Middle frontal gyrus (tissue), 1 donor: ENCODE results near the gene ABCB8.
"Not testable (repeated sequence)": the region's sequence is repeated elsewhere in the genome, so short reads cannot be mapped to it uniquely, and the experiment has no call there.

Experiments used
- DNase-seq: peaks from one replicate; pipeline ENCODE4 v3.0.0-alpha.2; 2015; ENCODE audit warnings: low spot score; ENCODE audit errors: extremely low spot score

Gene ABCB8

GRCh38 chr7:150997817-150998216 lies 30.4 kb upstream of the ABCB8 start:
- no peak for DNase-seq

- DNase-seq, result no peak
Measured at GRCh38 chr7:150998341-150998740, 29.9 kb upstream of the ABCB8 start.

- DNase-seq, result no peak
Measured at GRCh38 chr7:150999001-150999400, 29.2 kb upstream of the ABCB8 start.

- no peak for DNase-seq
Measured at GRCh38 chr7:150999497-151000230, 28.6 kb upstream of the ABCB8 start.

- DNase-seq, result no peak
Measured at GRCh38 chr7:151000897-151001495, 27.3 kb upstream of the ABCB8 start.

GRCh38 chr7:151001546-151001945 lies 26.7 kb upstream of the ABCB8 start:
- DNase-seq, result no peak

GRCh38 chr7:151003572-151003971 lies 24.7 kb upstream of the ABCB8 start:
- no peak for DNase-seq

GRCh38 chr7:151005566-151005965 lies 22.7 kb upstream of the ABCB8 start:
- no peak for DNase-seq

- no peak for DNase-seq
Measured at GRCh38 chr7:151006590-151007300, 21.5 kb upstream of the ABCB8 start.

GRCh38 chr7:151007469-151007898 lies 20.8 kb upstream of the ABCB8 start:
- no peak for DNase-seq

GRCh38 chr7:151008143-151008510 lies 20.1 kb upstream of the ABCB8 start:
- DNase-seq, result no peak

- no peak for DNase-seq
Measured at GRCh38 chr7:151008511-151009323, 19.5 kb upstream of the ABCB8 start.

GRCh38 chr7:151009327-151010036 lies 18.8 kb upstream of the ABCB8 start:
- DNase-seq, result no peak

GRCh38 chr7:151010037-151010306 lies 18.3 kb upstream of the ABCB8 start:
- DNase-seq, result no peak

- DNase-seq, result no peak
Measured at GRCh38 chr7:151010307-151011096, 17.7 kb upstream of the ABCB8 start.

GRCh38 chr7:151011097-151011409 lies 17.2 kb upstream of the ABCB8 start:
- DNase-seq, result no peak

- DNase-seq, result not testable (repeated sequence)
Measured at GRCh38 chr7:151011616-151012015, 16.6 kb upstream of the ABCB8 start.

GRCh38 chr7:151012031-151012692 lies 16.1 kb upstream of the ABCB8 start:
- no peak for DNase-seq

GRCh38 chr7:151012911-151013347 lies 15.3 kb upstream of the ABCB8 start:
- no peak for DNase-seq

GRCh38 chr7:151013356-151013732 lies 14.9 kb upstream of the ABCB8 start:
- DNase-seq, result no peak
